Activated B cell treated with CpG ODN at 0.5 μM for 24 hours (primary cell): ENCODE results near the gene TCF4. TPM values are rescaled to one million over a fixed set of nuclear protein-coding genes. Genes with fewer than 3 reads are reported as not detected.

Experiments used
- ATAC-seq: fragments of 200-7000 bp; cut with Tn5 transposase; one replicate; pipeline ENCODE4 v1.10.0; 2021; ENCODE audit warnings: low read depth, mild to moderate bottlenecking, moderate library complexity
- CTCF ChIA-PET: fragments of 350-600 bp; sonication (Branson Sonifier 250); formaldehyde crosslinking; loops from one replicate; lab custom pipeline; 2021; ENCODE audit warnings: antibody characterized with exemption; lab: Charles Lee
- POLR2A ChIA-PET: fragments of 350-600 bp; sonication (Branson Sonifier 250); formaldehyde crosslinking; loops from one replicate; lab custom pipeline; 2021; ENCODE audit warnings: antibody characterized with exemption; lab: Charles Lee
- DNase-seq: peaks from one replicate; pipeline ENCODE4 v3.0.0; 2022
- H3K27ac Mint-ChIP-seq: one replicate; pipeline ENCODE4 v1.8.0; 2020; ENCODE audit warnings: mixed read lengths
- H3K27me3 Mint-ChIP-seq: one replicate; pipeline ENCODE4 v1.8.0; 2021; ENCODE audit warnings: mixed read lengths
- H3K36me3 Mint-ChIP-seq: one replicate; pipeline ENCODE4 v1.8.0; 2021; ENCODE audit warnings: low read depth, mixed read lengths
- H3K4me1 Mint-ChIP-seq: one replicate; pipeline ENCODE4 v1.8.0; 2021; ENCODE audit warnings: mixed read lengths
- H3K4me3 Mint-ChIP-seq: one replicate; pipeline ENCODE4 v1.8.0; 2020; ENCODE audit warnings: mild to moderate bottlenecking, mixed read lengths
- H3K9me3 Mint-ChIP-seq: one replicate; pipeline ENCODE4 v1.8.0; 2020; ENCODE audit warnings: mixed read lengths
- intact Hi-C: fragments of 100-400 bp; cut with micrococcal nuclease; formaldehyde crosslinking; loops from one replicate; pipeline ENCODE4 v1.15.1; 2024
- total RNA-seq: library from RNA; stranded (reverse); gene quantifications from 2 replicates; pipeline ENCODE4 v1.2.3, GENCODE V29; 2022
- TF ChIP-seq, protein P1 (sequence below): fragments of 200-600 bp; IDR thresholded peaks from one replicate; pipeline ENCODE4 v1.8.0; 2022; ENCODE audit warnings: antibody characterized with exemption, mild to moderate bottlenecking

The TCF4 gene
- total RNA-seq, 1 donor from 2014 or later = 270 TPM

DNA sequence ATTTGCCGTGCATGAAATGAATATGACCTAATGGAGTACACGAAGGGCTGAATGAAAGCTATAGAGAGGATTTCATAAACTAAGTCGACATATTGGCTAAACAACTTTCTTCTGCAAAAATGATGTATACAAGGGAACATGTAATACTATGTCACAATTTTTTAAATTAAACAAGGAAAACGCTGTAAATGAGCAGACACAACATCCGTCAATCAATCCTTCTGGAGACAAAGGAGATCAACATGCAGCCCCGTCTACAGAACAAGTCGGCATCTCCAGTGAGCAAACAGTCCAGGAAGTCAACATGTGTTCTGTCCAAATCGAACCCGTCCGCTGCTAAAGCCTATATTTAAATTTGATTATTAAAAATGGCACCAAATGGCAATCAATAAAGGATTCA is 180.8 kb downstream of the TCF4 start:
- peaks cover 24% of the 10 kb centered on the region for H3K4me1 Mint-ChIP-seq

DNA sequence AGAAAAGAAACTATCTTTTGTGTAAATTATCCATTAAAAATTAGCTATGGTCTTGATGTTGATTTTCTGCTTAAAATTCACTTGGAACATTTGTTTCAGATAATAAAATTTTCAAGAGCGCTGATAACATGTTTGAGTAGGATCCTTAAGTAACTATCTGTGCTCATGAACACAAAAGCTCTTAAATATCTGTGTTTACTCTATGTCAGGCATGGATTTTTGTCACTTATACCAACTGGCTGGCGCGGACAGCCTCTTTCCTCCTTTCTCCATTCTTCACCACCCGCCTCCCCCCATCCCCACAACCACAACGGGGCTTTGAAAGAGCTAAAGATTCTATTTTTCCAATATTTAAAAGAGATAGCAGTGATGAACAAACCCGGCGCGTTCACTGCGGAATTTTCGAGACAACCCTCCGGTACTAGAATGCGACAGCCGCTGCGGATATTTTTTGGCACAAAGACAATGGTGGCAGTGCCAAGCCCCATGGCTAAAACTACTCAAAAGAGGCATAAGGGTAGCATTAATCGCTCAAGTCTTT is 181.5 kb downstream of the TCF4 start:
- peaks cover 24% of the 10 kb centered on the region for H3K4me1 Mint-ChIP-seq
- ChIA-PET POLR2A (no interaction called here), CTCF (interaction anchor here (0.6 to 0.7 kb wide), 2 partner anchors 9 to 63 kb away, joined by 3 read pairs; no protein-coding TSS in a partner anchor)

More for the DNA sequence above, 180.8 kb downstream of the TCF4 start:
- Mint-ChIP-seq H3K9me3 (no peaks in the 10 kb centered on the region), H3K27me3 (no peaks in the 10 kb centered on the region), H3K4me3 (no peak overlapping the region), H3K36me3 (no peaks in the 10 kb centered on the region), H3K27ac (no peak overlapping the region)
- intact Hi-C loops = no loop called here
- TF ChIP-seq, protein P1, sequence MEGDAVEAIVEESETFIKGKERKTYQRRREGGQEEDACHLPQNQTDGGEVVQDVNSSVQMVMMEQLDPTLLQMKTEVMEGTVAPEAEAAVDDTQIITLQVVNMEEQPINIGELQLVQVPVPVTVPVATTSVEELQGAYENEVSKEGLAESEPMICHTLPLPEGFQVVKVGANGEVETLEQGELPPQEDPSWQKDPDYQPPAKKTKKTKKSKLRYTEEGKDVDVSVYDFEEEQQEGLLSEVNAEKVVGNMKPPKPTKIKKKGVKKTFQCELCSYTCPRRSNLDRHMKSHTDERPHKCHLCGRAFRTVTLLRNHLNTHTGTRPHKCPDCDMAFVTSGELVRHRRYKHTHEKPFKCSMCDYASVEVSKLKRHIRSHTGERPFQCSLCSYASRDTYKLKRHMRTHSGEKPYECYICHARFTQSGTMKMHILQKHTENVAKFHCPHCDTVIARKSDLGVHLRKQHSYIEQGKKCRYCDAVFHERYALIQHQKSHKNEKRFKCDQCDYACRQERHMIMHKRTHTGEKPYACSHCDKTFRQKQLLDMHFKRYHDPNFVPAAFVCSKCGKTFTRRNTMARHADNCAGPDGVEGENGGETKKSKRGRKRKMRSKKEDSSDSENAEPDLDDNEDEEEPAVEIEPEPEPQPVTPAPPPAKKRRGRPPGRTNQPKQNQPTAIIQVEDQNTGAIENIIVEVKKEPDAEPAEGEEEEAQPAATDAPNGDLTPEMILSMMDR = no peak
- no peak for ATAC-seq
- no peak for DNase-seq
- ChIA-PET CTCF (interaction anchor here (0.6 kb wide), 1 partner anchor 87 kb away, joined by 3 read pairs; no protein-coding TSS in a partner anchor), POLR2A (no interaction called here)

DNA sequence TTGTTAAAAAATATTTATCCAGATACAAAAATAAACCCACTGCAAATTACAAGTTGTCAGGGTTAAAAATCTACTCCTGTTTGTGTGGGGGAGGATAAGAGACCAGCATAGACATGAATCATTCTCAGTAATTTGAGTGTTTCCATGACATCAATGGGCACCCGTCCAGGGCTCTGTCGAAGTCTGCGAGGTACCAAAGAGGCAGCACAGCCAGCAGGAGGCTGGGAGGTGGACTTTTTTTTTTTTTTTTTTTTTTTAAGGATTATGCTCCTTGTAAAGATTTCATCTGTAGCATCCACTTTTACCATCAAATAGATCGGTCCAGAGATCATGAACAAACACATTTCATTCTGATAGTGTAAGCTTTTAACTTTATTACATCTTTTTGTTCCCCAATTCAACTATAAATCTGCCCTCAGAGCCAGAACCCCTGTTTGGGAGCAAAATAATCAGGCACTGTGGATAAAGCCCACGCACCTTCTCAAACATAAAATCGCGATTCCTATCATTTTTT is 182.0 kb downstream of the TCF4 start:
- peaks cover 24% of the 10 kb centered on the region for H3K4me1 Mint-ChIP-seq
- H3K9me3 Mint-ChIP-seq = no peaks in the 10 kb centered on the region
- no peak for DNase-seq
- intact Hi-C loops = no loop called here
- ChIA-PET POLR2A (no interaction called here), CTCF (interaction anchor here (0.6 to 0.7 kb wide), 2 partner anchors 10 to 63 kb away, joined by 3 read pairs; no protein-coding TSS in a partner anchor)
- ATAC-seq = peak; percentile 62
- H3K27me3 Mint-ChIP-seq = no peaks in the 10 kb centered on the region
- TF ChIP-seq, protein P1 = no peak
- no peak overlapping the region for H3K4me3 Mint-ChIP-seq
- H3K27ac Mint-ChIP-seq = no peak overlapping the region
- H3K36me3 Mint-ChIP-seq = no peaks in the 10 kb centered on the region

More for the DNA sequence above, 181.5 kb downstream of the TCF4 start:
- Mint-ChIP-seq H3K27ac (no peak overlapping the region), H3K36me3 (no peaks in the 10 kb centered on the region), H3K9me3 (no peaks in the 10 kb centered on the region), H3K27me3 (no peaks in the 10 kb centered on the region), H3K4me3 (no peak overlapping the region)
- intact Hi-C loops = no loop called here
- TF ChIP-seq, protein P1 = no peak
- no peak for DNase-seq
- no peak for ATAC-seq

DNA sequence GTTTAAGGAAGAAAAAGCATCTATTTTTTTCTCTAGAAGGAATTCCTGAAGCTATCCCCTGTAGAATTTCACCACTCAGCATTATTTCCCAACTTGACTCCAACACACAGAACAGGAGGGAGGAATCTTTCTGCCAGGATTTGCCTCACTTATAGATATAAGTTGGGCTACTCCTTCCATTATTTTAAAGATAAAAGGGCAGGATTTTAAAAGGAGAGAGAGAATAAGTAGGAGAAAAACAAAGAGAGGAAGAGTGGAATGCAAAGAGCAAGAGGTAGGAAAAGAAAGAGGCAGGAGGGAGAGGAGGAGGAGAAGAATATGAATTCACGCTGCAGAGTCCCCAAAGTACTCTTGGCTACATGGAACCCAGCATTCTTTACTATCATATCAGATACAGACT is 182.5 kb downstream of the TCF4 start:
- intact Hi-C loops = no loop called here
- Mint-ChIP-seq H3K36me3 (no peaks in the 10 kb centered on the region), H3K27me3 (no peaks in the 10 kb centered on the region), H3K27ac (peak overlapping the region; percentile 56), H3K9me3 (no peaks in the 10 kb centered on the region), H3K4me1 (peaks cover 24% of the 10 kb centered on the region), H3K4me3 (no peak overlapping the region)
- ATAC-seq (no peak), DNase-seq (no peak)
- CTCF ChIA-PET = interaction anchor here (0.7 to 0.8 kb wide), 2 partner anchors 170 to 443 kb away, joined by 3 read pairs; no protein-coding TSS in a partner anchor
- POLR2A ChIA-PET = no interaction called here
- TF ChIP-seq, protein P1 = no peak

DNA sequence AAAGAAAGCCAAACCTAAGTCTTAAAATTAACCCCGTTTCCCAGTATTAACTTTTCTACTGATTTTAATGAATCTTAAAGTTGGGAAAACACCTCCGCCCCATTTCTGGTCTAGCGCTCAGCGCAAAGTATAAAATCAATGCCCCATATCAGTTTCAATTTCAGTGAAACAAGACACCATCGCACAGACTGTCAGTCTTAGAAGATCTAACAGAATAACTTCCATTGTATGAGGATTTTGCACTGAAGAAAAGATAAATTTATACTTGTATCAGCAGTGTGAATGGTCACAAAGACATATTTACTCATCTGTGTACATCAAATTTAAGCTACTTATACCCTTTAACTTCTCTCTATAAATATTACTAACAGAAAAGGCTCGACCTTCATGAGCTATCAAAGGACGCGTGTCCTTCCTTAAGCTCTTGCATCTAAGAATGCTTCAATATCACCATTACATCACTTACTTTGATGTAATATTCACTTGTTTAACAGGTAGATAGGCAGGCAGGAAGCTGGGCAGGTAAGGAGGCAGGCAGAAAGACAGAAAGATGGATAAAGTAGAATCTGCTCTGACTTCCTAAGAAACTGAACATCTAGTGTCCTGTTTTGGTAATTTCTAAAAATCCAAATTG is 183.0 kb downstream of the TCF4 start:
- Mint-ChIP-seq H3K27me3 (no peaks in the 10 kb centered on the region), H3K4me3 (peak overlapping the region; percentile 46), H3K27ac (peak overlapping the region; percentile 67), H3K4me1 (peaks cover 24% of the 10 kb centered on the region), H3K9me3 (no peaks in the 10 kb centered on the region), H3K36me3 (no peaks in the 10 kb centered on the region)
- ChIA-PET POLR2A (interaction anchor here (0.5 to 0.6 kb wide), 2 partner anchors 20 to 64 kb away, joined by 4 read pairs; no protein-coding TSS in a partner anchor), CTCF (interaction anchor here (0.7 to 0.8 kb wide), 2 partner anchors 170 to 443 kb away, joined by 3 read pairs; no protein-coding TSS in a partner anchor)
- TF ChIP-seq, protein P1 = no peak
- ATAC-seq (no peak), DNase-seq (no peak)
- intact Hi-C loops = no loop called here
